GM23338 (cell line): ENCODE data around the gene LDLRAD3. TPM values are rescaled to one million over a fixed set of nuclear protein-coding genes. Genes with fewer than 3 reads are reported as not detected.

Source experiments
- ATAC-seq: fragments of 200-7000 bp; cut with Tn5 transposase; 3 replicates; pipeline ENCODE4 v1.9.1; 2020
- DNase-seq: peaks from one replicate; pipeline ENCODE4 v3.0.0-alpha.2; 2015; ENCODE audit warnings: low spot score
- H2AFZ ChIP-seq: fragments of 200-600 bp; sonication (generic); 2 replicates; pipeline ENCODE4 v1.8.0; 2016; ENCODE audit warnings: antibody characterized with exemption, mild to moderate bottlenecking, moderate library complexity
- H3F3A ChIP-seq: fragments of 200-600 bp; sonication (generic); replicated peaks from 2 replicates; pipeline ENCODE4 v1.8.0; 2017; ENCODE audit warnings: antibody characterized with exemption, mixed run types, low read depth
- H3K27ac ChIP-seq: fragments of 200-600 bp; sonication (generic); 2 replicates; pipeline ENCODE4 v1.6.1; 2016; ENCODE audit warnings: low read depth
- H3K27me3 ChIP-seq: fragments of 200-600 bp; sonication (generic); 2 replicates; pipeline ENCODE4 v1.8.0; 2016; ENCODE audit warnings: mild to moderate bottlenecking, mixed run types, moderate library complexity; ENCODE audit not compliant: insufficient read depth
- H3K36me3 ChIP-seq: fragments of 200-600 bp; sonication (generic); 2 replicates; pipeline ENCODE4 v1.8.0; 2016; ENCODE audit warnings: mild to moderate bottlenecking; ENCODE audit not compliant: insufficient read depth
- H3K4me1 ChIP-seq: fragments of 200-600 bp; sonication (generic); 2 replicates; pipeline ENCODE4 v1.8.0; 2016; ENCODE audit warnings: mild to moderate bottlenecking, moderate library complexity; ENCODE audit not compliant: insufficient read depth
- H3K4me2 ChIP-seq: fragments of 200-600 bp; sonication (generic); 2 replicates; pipeline ENCODE4 v1.7.1; 2017; ENCODE audit warnings: mixed run types
- H3K4me3 ChIP-seq: fragments of 200-600 bp; sonication (generic); 2 replicates; pipeline ENCODE4 v1.6.1; 2016; ENCODE audit warnings: mixed run types
- H3K79me2 ChIP-seq: fragments of 200-600 bp; sonication (generic); replicated peaks from 2 replicates; pipeline ENCODE4 v1.8.0; 2017; ENCODE audit warnings: mild to moderate bottlenecking; ENCODE audit not compliant: insufficient read depth
- H3K9me2 ChIP-seq: fragments of 200-600 bp; sonication (generic); 2 replicates; pipeline ENCODE4 v1.8.0; 2017; ENCODE audit not compliant: insufficient read depth
- H4K20me1 ChIP-seq: fragments of 200-600 bp; sonication (generic); replicated peaks from 2 replicates; pipeline ENCODE4 v1.8.0; 2017; ENCODE audit warnings: mild to moderate bottlenecking; ENCODE audit not compliant: insufficient read depth
- H3K27ac Mint-ChIP-seq: 2 replicates; pipeline ENCODE4 v1.8.0; 2020; ENCODE audit warnings: inconsistent platforms, mild to moderate bottlenecking, moderate library complexity, mixed read lengths
- H3K27me3 Mint-ChIP-seq: 3 replicates; pipeline ENCODE4 v1.8.0; 2022; ENCODE audit warnings: low read depth, mild to moderate bottlenecking, moderate library complexity, mixed read lengths, inconsistent platforms; ENCODE audit not compliant: insufficient read depth, poor library complexity
- H3K36me3 Mint-ChIP-seq: 3 replicates; pipeline ENCODE4 v1.8.0; 2021; ENCODE audit warnings: low read depth, mild to moderate bottlenecking, inconsistent platforms, moderate library complexity, mixed read lengths
- H3K4me1 Mint-ChIP-seq: 3 replicates; pipeline ENCODE4 v1.8.0; 2020; ENCODE audit warnings: mild to moderate bottlenecking, inconsistent platforms, mixed read lengths
- H3K4me3 Mint-ChIP-seq: 3 replicates; pipeline ENCODE4 v1.8.0; 2021; ENCODE audit warnings: moderate library complexity, mild to moderate bottlenecking, inconsistent platforms, mixed read lengths
- H3K9me3 Mint-ChIP-seq: 3 replicates; pipeline ENCODE4 v1.8.0; 2020; ENCODE audit warnings: moderate library complexity, mild to moderate bottlenecking, inconsistent platforms, mixed read lengths
- CREB1 ChIP-seq: fragments of 250-450 bp; sonication (Bioruptor Pico); IDR thresholded peaks from 2 replicates; pipeline ENCODE4 v1.5.0; 2020; ENCODE audit warnings: low read depth, mild to moderate bottlenecking, moderate library complexity
- NANOG ChIP-seq: IDR thresholded peaks from 2 replicates; pipeline ENCODE4 v1.6.1; 2016; ENCODE audit warnings: antibody characterized with exemption, borderline replicate concordance
- POLR2AphosphoS5 ChIP-seq: IDR thresholded peaks from 2 replicates; pipeline ENCODE4 v1.6.1; 2016; ENCODE audit warnings: antibody characterized with exemption, low read depth
- STAT1 ChIP-seq: IDR thresholded peaks from one replicate; pipeline ENCODE4 v1.6.1; 2016; ENCODE audit warnings: antibody characterized with exemption; ENCODE audit not compliant: unreplicated experiment
- ZNF114 ChIP-seq: fragments of 250-450 bp; sonication (Bioruptor Pico); IDR thresholded peaks from 2 replicates; pipeline ENCODE4 v1.5.0; 2020; ENCODE audit warnings: mild to moderate bottlenecking, moderate library complexity
- ZNF331 ChIP-seq: fragments of 250-450 bp; sonication (Bioruptor Pico); IDR thresholded peaks from 2 replicates; pipeline ENCODE4 v1.5.0; 2020; ENCODE audit warnings: low read depth, mild to moderate bottlenecking, moderate library complexity
- polyA plus RNA-seq: library from polyadenylated mRNA; unstranded; fragments of >200 nt; fragmentation: Nextera tagmentation; extraction: Ambion mirVana; gene quantifications from 2 replicates; pipeline ENCODE4 v1.2.1, GENCODE V29; 2016
- total RNA-seq: library from RNA; depleted of rRNA; stranded (reverse); fragments of >200 nt; shearing (Covaris generic); gene quantifications from 2 replicates; pipeline ENCODE4 v1.2.3, GENCODE V29; 2014
- TF ChIP-seq, protein P1 (sequence below): IDR thresholded peaks from one replicate; pipeline ENCODE4 v1.6.1; 2018; ENCODE audit warnings: antibody characterized with exemption; ENCODE audit not compliant: unreplicated experiment
- TF ChIP-seq, protein P2 (sequence below): fragments of 250-450 bp; sonication (Bioruptor Pico); IDR thresholded peaks from 2 replicates; pipeline ENCODE4 v1.5.0; 2020; ENCODE audit warnings: mild to moderate bottlenecking, moderate library complexity

Gene LDLRAD3
- total and polyA plus RNA-seq, 2 experiments from 2014 or later, result 8.5 to 19.4 TPM

DNA sequence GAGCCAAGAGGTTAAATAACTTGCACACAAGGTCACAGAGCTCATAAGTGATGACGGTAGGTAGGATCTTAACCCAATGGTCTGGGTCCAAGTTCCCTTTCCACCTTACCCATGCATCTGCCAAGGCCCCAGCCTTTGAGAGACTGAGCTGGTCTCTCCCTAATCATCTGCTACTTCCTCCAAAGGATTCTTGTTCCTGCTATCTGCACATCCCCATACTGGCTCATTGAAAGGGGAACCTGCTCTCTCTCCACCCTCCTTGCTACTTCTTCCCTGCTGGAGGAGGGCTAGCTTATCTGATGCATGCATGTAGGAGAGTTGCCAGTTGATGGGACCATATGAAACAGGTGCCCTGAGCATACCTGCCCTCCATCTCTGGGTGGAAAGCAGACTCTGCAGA is 297.6 kb downstream of the LDLRAD3 start:
- ATAC-seq, result no peak
- DNase-seq, result no peak
- Histone ChIP-seq H3K27me3 (no peaks in the 10 kb centered on the region), H3K4me1 (no peaks in the 10 kb centered on the region), H3K4me3 (no peak overlapping the region), H3K9me2 (peaks cover 17% of the 10 kb centered on the region; the same call in 1 of the 2 replicates), H4K20me1 (no peaks in the 10 kb centered on the region), H3F3A (no peaks in the 10 kb centered on the region), H3K4me2 (no peak overlapping the region), H2AFZ (no peak overlapping the region), H3K36me3 (no peaks in the 10 kb centered on the region), H3K27ac (no peak overlapping the region), H3K79me2 (no peaks in the 10 kb centered on the region)
- Mint-ChIP-seq H3K9me3 (no peaks in the 10 kb centered on the region), H3K27me3 (no peaks in the 10 kb centered on the region), H3K36me3 (peaks cover 11% of the 10 kb centered on the region; the same call in 1 of the 3 replicates), H3K27ac (no peak overlapping the region), H3K4me1 (no peaks in the 10 kb centered on the region), H3K4me3 (no peak overlapping the region)
- TF ChIP-seq ZNF331 (CRISPR knock-in tag), result no peak
- no peak for TF ChIP-seq STAT1

DNA sequence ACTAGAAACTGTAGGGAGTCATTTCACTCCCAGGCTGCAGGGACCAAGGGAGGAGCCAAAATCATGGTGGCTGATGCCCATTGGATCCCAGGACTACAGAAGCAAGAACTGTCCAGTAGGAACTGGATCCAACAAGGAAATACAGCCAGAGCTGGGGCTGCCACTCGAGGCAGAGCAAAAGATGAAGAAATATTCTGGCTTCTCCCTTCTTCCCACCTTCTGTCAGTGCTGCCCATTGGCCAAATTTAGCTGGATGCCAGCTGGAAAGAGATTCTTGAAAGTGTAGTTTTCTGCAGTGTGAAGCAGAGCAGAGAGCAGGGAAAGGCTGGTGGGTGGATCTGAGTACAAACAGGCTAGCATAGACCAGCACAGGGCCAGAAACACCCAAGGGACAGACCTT is 299.8 kb downstream of the LDLRAD3 start:
- no peaks in the 10 kb centered on the region for H3K9me3 Mint-ChIP-seq
- H3K27ac Mint-ChIP-seq, result no peak overlapping the region
- no peaks in the 10 kb centered on the region for H3K36me3 Mint-ChIP-seq
- Histone ChIP-seq H3K79me2 (no peaks in the 10 kb centered on the region), H3K27me3 (no peaks in the 10 kb centered on the region), H3K4me3 (no peak overlapping the region), H3K36me3 (no peaks in the 10 kb centered on the region), H3K4me1 (no peaks in the 10 kb centered on the region), H3K4me2 (no peak overlapping the region), H2AFZ (no peak overlapping the region), H3K9me2 (peaks cover 18% of the 10 kb centered on the region), H3F3A (no peaks in the 10 kb centered on the region), H4K20me1 (no peaks in the 10 kb centered on the region), H3K27ac (no peak overlapping the region)
- no peak for ATAC-seq
- TF ChIP-seq STAT1, result no peak
- no peak for TF ChIP-seq ZNF114
- TF ChIP-seq CREB1, result no peak
- H3K4me3 Mint-ChIP-seq, result no peak overlapping the region
- H3K27me3 Mint-ChIP-seq, result no peaks in the 10 kb centered on the region
- no peak for DNase-seq
- no peaks in the 10 kb centered on the region for H3K4me1 Mint-ChIP-seq

DNA sequence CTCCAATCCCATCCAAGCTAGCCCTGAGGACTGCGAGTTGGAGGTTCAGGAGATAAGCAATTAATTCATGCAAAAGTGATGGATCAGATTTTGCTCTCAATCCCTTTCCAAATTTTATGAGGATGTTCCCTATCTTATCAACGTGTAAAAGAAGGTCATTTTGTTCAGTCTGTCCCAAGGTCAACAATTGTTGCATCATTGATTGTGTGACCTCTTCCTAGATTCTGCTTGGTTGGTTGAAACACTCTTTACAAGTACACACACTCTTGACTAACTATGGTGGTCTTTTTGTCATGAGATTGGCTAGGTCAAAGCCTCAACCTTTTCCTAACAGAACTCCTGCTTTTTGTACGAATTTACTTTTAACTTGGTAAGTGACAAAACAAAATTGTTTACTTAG is 303.6 kb downstream of the LDLRAD3 start:
- Mint-ChIP-seq H3K4me1 (no peaks in the 10 kb centered on the region), H3K9me3 (no peaks in the 10 kb centered on the region), H3K27me3 (no peaks in the 10 kb centered on the region), H3K4me3 (no peak overlapping the region), H3K36me3 (no peaks in the 10 kb centered on the region; the same call in 2 of the 3 replicates), H3K27ac (no peak overlapping the region; the same call in 1 of the 2 replicates)
- H3K9me2 ChIP-seq, result peaks cover 21% of the 10 kb centered on the region
- no peak overlapping the region for H3K4me3 ChIP-seq
- H3K36me3 ChIP-seq, result no peaks in the 10 kb centered on the region
- DNase-seq, result no peak
- H4K20me1 ChIP-seq, result no peaks in the 10 kb centered on the region
- no peak overlapping the region for H2AFZ ChIP-seq
- H3K79me2 ChIP-seq, result no peaks in the 10 kb centered on the region
- no peaks in the 10 kb centered on the region for H3K4me1 ChIP-seq
- H3F3A ChIP-seq, result no peaks in the 10 kb centered on the region
- no peak overlapping the region for H3K27ac ChIP-seq
- no peak for ATAC-seq
- H3K4me2 ChIP-seq, result no peak overlapping the region
- H3K27me3 ChIP-seq, result no peaks in the 10 kb centered on the region
- no peak for TF ChIP-seq POLR2AphosphoS5
- TF ChIP-seq ZNF114, result no peak
- no peak for TF ChIP-seq NANOG
- TF ChIP-seq, protein P1, sequence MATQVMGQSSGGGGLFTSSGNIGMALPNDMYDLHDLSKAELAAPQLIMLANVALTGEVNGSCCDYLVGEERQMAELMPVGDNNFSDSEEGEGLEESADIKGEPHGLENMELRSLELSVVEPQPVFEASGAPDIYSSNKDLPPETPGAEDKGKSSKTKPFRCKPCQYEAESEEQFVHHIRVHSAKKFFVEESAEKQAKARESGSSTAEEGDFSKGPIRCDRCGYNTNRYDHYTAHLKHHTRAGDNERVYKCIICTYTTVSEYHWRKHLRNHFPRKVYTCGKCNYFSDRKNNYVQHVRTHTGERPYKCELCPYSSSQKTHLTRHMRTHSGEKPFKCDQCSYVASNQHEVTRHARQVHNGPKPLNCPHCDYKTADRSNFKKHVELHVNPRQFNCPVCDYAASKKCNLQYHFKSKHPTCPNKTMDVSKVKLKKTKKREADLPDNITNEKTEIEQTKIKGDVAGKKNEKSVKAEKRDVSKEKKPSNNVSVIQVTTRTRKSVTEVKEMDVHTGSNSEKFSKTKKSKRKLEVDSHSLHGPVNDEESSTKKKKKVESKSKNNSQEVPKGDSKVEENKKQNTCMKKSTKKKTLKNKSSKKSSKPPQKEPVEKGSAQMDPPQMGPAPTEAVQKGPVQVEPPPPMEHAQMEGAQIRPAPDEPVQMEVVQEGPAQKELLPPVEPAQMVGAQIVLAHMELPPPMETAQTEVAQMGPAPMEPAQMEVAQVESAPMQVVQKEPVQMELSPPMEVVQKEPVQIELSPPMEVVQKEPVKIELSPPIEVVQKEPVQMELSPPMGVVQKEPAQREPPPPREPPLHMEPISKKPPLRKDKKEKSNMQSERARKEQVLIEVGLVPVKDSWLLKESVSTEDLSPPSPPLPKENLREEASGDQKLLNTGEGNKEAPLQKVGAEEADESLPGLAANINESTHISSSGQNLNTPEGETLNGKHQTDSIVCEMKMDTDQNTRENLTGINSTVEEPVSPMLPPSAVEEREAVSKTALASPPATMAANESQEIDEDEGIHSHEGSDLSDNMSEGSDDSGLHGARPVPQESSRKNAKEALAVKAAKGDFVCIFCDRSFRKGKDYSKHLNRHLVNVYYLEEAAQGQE, result no peak
- no peak for TF ChIP-seq ZNF331 (CRISPR knock-in tag)
- TF ChIP-seq, protein P2, sequence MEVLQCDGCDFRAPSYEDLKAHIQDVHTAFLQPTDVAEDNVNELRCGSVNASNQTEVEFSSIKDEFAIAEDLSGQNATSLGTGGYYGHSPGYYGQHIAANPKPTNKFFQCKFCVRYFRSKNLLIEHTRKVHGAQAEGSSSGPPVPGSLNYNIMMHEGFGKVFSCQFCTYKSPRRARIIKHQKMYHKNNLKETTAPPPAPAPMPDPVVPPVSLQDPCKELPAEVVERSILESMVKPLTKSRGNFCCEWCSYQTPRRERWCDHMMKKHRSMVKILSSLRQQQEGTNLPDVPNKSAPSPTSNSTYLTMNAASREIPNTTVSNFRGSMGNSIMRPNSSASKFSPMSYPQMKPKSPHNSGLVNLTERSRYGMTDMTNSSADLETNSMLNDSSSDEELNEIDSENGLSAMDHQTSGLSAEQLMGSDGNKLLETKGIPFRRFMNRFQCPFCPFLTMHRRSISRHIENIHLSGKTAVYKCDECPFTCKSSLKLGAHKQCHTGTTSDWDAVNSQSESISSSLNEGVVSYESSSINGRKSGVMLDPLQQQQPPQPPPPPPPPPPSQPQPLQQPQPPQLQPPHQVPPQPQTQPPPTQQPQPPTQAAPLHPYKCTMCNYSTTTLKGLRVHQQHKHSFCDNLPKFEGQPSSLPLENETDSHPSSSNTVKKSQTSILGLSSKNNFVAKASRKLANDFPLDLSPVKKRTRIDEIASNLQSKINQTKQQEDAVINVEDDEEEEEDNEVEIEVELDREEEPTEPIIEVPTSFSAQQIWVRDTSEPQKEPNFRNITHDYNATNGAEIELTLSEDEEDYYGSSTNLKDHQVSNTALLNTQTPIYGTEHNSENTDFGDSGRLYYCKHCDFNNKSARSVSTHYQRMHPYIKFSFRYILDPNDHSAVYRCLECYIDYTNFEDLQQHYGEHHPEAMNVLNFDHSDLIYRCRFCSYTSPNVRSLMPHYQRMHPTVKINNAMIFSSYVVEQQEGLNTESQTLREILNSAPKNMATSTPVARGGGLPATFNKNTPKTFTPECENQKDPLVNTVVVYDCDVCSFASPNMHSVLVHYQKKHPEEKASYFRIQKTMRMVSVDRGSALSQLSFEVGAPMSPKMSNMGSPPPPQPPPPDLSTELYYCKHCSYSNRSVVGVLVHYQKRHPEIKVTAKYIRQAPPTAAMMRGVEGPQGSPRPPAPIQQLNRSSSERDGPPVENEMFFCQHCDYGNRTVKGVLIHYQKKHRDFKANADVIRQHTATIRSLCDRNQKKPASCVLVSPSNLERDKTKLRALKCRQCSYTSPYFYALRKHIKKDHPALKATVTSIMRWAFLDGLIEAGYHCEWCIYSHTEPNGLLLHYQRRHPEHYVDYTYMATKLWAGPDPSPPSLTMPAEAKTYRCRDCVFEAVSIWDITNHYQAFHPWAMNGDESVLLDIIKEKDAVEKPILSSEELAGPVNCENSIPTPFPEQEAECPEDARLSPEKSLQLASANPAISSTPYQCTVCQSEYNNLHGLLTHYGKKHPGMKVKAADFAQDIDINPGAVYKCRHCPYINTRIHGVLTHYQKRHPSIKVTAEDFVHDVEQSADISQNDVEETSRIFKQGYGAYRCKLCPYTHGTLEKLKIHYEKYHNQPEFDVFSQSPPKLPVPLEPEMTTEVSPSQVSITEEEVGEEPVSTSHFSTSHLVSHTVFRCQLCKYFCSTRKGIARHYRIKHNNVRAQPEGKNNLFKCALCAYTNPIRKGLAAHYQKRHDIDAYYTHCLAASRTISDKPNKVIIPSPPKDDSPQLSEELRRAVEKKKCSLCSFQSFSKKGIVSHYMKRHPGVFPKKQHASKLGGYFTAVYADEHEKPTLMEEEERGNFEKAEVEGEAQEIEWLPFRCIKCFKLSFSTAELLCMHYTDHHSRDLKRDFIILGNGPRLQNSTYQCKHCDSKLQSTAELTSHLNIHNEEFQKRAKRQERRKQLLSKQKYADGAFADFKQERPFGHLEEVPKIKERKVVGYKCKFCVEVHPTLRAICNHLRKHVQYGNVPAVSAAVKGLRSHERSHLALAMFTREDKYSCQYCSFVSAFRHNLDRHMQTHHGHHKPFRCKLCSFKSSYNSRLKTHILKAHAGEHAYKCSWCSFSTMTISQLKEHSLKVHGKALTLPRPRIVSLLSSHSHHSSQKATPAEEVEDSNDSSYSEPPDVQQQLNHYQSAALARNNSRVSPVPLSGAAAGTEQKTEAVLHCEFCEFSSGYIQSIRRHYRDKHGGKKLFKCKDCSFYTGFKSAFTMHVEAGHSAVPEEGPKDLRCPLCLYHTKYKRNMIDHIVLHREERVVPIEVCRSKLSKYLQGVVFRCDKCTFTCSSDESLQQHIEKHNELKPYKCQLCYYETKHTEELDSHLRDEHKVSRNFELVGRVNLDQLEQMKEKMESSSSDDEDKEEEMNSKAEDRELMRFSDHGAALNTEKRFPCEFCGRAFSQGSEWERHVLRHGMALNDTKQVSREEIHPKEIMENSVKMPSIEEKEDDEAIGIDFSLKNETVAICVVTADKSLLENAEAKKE, result no peak
